ENCODE results near the gene EZH1. TPM values are rescaled to one million over a fixed set of nuclear protein-coding genes. Genes with fewer than 3 reads are reported as not detected.

EZH1 gene
- total and polyA plus RNA-seq, 10 of the 15 experiments (the other 5 are each of a cell fraction or from before 2014, with no cell fraction given): 6.1 to 43.3 (median 16.8) TPM

DNA sequence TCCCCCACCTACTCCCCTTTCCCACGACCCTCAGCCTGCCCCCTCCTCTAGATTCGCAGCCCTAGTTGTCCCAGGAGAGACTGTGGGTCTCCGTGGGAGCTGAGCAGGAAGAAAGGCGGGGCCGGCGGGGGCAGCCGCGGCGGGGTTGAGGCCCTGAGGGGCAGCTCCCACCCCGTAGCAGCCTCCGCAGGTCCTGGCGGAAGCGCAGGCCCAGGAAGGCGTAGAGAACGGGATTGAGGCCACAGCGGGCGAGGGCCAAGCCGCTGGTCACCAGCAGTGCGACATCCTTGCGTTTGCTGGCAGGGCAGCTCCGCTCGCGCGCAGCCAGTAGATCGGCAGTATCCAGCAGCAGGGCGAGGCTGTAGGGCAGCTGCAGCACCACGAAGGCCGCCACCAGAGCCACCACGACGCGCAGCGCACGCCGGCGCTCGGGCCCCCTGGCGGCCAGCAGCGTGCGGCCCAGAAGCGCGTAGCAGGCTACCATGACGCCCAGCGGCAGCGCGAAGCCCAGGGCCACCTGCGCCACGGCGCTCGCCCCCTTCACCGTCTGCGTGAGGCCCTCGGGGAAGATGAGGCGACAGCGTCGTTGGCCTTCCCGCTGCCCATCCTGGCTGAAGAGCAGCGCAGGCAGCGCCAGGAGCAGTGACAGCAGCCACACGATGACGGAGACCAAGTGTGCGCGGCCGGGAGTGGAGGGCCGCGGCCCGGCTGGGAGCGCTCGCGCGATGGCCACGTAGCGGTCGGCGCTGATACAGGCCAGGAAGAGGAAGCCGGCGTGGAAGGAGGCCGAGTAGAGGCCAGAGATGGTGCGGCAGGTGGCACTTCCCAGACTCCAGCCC, 65.1 kb downstream of the EZH1 start (continued):
- 0 out of 3 replicates have a peak, but pooled peaks of 1 of the 2 experiments have one; percentile 33 for TF ChIP-seq EGR1 (IDR thresholded peaks at IDR 0.05; ENCODE audit: borderline replicate concordance in 1 of 2, low read depth in 2 of 2, low read length in 2 of 2)
- peak; percentile 94 for TF ChIP-seq HDGF (IDR thresholded peaks at IDR 0.05)
- peak; percentile 84 for TF ChIP-seq MYC (IDR thresholded peaks at IDR 0.05; ENCODE audit: insufficient read depth, insufficient read length, insufficient replicate concordance, low read length, severe bottlenecking)
- TF ChIP-seq, protein P1, sequence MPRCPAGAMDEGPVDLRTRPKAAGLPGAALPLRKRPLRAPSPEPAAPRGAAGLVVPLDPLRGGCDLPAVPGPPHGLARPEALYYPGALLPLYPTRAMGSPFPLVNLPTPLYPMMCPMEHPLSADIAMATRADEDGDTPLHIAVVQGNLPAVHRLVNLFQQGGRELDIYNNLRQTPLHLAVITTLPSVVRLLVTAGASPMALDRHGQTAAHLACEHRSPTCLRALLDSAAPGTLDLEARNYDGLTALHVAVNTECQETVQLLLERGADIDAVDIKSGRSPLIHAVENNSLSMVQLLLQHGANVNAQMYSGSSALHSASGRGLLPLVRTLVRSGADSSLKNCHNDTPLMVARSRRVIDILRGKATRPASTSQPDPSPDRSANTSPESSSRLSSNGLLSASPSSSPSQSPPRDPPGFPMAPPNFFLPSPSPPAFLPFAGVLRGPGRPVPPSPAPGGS (IDR thresholded peaks at IDR 0.05; ENCODE audit: borderline replicate concordance, insufficient read depth, low read depth, low read length, poor library complexity, severe bottlenecking): no peak
- TF ChIP-seq, protein P2, sequence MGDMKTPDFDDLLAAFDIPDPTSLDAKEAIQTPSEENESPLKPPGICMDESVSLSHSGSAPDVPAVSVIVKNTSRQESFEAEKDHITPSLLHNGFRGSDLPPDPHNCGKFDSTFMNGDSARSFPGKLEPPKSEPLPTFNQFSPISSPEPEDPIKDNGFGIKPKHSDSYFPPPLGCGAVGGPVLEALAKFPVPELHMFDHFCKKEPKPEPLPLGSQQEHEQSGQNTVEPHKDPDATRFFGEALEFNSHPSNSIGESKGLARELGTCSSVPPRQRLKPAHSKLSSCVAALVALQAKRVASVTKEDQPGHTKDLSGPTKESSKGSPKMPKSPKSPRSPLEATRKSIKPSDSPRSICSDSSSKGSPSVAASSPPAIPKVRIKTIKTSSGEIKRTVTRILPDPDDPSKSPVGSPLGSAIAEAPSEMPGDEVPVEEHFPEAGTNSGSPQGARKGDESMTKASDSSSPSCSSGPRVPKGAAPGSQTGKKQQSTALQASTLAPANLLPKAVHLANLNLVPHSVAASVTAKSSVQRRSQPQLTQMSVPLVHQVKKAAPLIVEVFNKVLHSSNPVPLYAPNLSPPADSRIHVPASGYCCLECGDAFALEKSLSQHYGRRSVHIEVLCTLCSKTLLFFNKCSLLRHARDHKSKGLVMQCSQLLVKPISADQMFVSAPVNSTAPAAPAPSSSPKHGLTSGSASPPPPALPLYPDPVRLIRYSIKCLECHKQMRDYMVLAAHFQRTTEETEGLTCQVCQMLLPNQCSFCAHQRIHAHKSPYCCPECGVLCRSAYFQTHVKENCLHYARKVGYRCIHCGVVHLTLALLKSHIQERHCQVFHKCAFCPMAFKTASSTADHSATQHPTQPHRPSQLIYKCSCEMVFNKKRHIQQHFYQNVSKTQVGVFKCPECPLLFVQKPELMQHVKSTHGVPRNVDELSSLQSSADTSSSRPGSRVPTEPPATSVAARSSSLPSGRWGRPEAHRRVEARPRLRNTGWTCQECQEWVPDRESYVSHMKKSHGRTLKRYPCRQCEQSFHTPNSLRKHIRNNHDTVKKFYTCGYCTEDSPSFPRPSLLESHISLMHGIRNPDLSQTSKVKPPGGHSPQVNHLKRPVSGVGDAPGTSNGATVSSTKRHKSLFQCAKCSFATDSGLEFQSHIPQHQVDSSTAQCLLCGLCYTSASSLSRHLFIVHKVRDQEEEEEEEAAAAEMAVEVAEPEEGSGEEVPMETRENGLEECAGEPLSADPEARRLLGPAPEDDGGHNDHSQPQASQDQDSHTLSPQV (IDR thresholded peaks at IDR 0.05): peak; percentile 93
- peak; percentile 19; the same call in 1 of the 2 replicates for TF ChIP-seq IRF4 (IDR thresholded peaks at IDR 0.05; ENCODE audit: low read depth, low read length)
- TF ChIP-seq, protein P3, sequence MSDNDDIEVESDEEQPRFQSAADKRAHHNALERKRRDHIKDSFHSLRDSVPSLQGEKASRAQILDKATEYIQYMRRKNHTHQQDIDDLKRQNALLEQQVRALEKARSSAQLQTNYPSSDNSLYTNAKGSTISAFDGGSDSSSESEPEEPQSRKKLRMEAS (IDR thresholded peaks at IDR 0.05; ENCODE audit: low read depth, low read length): peak; percentile 95
- 0 out of 4 replicates have a peak, but pooled peaks of 1 of the 2 experiments have one; percentile 22 for TF ChIP-seq ETV6 (conservative IDR thresholded peaks at IDR 0.05 in 1 of 2, IDR thresholded peaks at IDR 0.05 in 1 of 2; ENCODE audit: borderline replicate concordance in 1 of 2, low read depth in 1 of 2)
- TF ChIP-seq TAF1 (IDR thresholded peaks at IDR 0.05; ENCODE audit: borderline replicate concordance, low read depth, low read length): peak; percentile 63; the same call in 1 of the 2 replicates
- TF ChIP-seq CEBPB (IDR thresholded peaks at IDR 0.05; ENCODE audit: borderline replicate concordance in 1 of 2, low read depth in 2 of 2, low read length in 2 of 2): no peak
- peak; percentile 64; the same call in 1 of the 2 replicates for TF ChIP-seq CREM (IDR thresholded peaks at IDR 0.05; ENCODE audit: low read depth)
- TF ChIP-seq CBFB (IDR thresholded peaks at IDR 0.05; ENCODE audit: low read depth): no peak
- TF ChIP-seq, protein P4, sequence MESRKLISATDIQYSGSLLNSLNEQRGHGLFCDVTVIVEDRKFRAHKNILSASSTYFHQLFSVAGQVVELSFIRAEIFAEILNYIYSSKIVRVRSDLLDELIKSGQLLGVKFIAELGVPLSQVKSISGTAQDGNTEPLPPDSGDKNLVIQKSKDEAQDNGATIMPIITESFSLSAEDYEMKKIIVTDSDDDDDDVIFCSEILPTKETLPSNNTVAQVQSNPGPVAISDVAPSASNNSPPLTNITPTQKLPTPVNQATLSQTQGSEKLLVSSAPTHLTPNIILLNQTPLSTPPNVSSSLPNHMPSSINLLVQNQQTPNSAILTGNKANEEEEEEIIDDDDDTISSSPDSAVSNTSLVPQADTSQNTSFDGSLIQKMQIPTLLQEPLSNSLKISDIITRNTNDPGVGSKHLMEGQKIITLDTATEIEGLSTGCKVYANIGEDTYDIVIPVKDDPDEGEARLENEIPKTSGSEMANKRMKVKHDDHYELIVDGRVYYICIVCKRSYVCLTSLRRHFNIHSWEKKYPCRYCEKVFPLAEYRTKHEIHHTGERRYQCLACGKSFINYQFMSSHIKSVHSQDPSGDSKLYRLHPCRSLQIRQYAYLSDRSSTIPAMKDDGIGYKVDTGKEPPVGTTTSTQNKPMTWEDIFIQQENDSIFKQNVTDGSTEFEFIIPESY (IDR thresholded peaks at IDR 0.05): peak; percentile 93
- TF ChIP-seq DPF2 (IDR thresholded peaks at IDR 0.05): peak; percentile 89
- TF ChIP-seq SIN3A (IDR thresholded peaks at IDR 0.05; ENCODE audit: low read depth, low read length): peak; percentile 71
- TF ChIP-seq POLR2AphosphoS5 (IDR thresholded peaks at IDR 0.05; ENCODE audit: low read length): peak; percentile 32; the same call in 1 of the 2 replicates
- TF ChIP-seq MTA2 (IDR thresholded peaks at IDR 0.05; ENCODE audit: low read depth): peak; percentile 37; the same call in 1 of the 2 replicates
- peak; percentile 70 to 73 for TF ChIP-seq IKZF2 (IDR thresholded peaks at IDR 0.05)
- TF ChIP-seq ZNF207 (IDR thresholded peaks at IDR 0.05; ENCODE audit: borderline replicate concordance): 0 out of 2 replicates have a peak, but pooled peaks have one; percentile 49

All from GM12878 (cell line).